ENCODE data around the gene ITFG2. TPM values are rescaled to one million over a fixed set of nuclear protein-coding genes. Genes with fewer than 3 reads are reported as not detected.

The ITFG2 gene
- total RNA-seq, 1 donor, result 19.1 TPM

DNA sequence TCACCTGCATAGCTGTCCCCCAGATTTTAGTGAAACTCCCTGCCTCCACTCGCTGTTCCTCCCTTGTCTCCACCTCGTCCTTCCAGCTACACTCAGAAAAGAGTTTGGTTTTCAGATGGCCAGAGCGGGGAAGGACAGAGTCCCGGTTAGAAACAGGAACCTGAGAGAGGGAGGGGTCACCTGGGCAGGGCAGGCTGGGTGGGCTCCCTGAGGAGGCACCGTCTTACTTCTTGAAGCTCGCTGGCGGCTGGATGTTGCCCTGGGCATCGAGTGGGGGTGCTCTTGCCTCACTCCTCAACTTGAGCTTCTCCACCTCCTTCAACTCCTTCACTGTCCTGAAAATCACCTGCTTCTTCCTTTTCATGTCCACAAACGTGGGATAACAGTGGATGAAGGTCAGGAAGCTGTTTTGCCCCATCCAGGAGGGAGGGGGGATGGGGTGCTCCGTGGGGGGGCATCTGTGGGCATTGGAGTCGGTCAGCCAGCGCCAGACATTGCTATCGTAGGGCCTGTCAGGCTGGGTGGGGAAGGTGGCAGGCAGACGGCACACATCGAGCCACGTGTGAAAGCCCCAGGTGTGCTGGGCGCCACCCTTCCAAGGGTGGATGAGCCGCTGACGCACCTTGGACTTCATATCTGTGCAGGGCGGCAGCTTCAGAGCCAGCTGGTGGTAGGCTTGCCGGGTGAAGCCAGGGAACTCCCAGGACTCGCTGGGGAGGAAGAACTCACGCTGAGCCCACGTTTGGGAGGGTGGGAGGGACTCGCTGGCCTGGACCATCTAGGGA lies 42.4 kb downstream of the ITFG2 start:
- TF ChIP-seq, protein P1, sequence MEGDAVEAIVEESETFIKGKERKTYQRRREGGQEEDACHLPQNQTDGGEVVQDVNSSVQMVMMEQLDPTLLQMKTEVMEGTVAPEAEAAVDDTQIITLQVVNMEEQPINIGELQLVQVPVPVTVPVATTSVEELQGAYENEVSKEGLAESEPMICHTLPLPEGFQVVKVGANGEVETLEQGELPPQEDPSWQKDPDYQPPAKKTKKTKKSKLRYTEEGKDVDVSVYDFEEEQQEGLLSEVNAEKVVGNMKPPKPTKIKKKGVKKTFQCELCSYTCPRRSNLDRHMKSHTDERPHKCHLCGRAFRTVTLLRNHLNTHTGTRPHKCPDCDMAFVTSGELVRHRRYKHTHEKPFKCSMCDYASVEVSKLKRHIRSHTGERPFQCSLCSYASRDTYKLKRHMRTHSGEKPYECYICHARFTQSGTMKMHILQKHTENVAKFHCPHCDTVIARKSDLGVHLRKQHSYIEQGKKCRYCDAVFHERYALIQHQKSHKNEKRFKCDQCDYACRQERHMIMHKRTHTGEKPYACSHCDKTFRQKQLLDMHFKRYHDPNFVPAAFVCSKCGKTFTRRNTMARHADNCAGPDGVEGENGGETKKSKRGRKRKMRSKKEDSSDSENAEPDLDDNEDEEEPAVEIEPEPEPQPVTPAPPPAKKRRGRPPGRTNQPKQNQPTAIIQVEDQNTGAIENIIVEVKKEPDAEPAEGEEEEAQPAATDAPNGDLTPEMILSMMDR (IDR thresholded peaks at IDR 0.05; ENCODE audit: insufficient read depth, low read length), result no peak
- H3K4me3 ChIP-seq (ENCODE audit: low read depth, low read length), result no peak overlapping the region
- no peak for DNase-seq (ENCODE audit: low read depth)

DNA sequence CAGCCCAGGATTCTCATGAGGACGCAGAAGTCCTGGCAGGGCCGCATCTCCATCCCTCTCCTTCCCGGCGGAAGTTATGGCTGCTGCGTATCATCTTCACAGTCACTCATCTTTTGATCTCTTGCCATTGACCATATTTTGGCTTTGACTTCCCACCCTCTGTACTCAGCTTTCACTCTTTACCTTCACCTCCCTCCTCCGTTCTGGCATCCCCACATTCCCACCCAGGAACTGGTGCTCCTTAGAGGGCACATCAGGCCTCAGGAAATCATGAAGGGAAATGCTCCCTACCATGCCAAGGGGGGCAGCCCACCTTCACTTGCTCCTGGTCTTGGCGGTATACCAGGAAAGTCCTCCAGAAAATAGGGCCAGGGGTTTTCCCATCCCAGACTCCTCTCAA lies 43.1 kb downstream of the ITFG2 start:
- H3K4me3 ChIP-seq (ENCODE audit: low read depth, low read length), result no peak overlapping the region
- no peak for DNase-seq (ENCODE audit: low read depth)
- TF ChIP-seq, protein P1 (IDR thresholded peaks at IDR 0.05; ENCODE audit: insufficient read depth, low read length), result no peak

DNA sequence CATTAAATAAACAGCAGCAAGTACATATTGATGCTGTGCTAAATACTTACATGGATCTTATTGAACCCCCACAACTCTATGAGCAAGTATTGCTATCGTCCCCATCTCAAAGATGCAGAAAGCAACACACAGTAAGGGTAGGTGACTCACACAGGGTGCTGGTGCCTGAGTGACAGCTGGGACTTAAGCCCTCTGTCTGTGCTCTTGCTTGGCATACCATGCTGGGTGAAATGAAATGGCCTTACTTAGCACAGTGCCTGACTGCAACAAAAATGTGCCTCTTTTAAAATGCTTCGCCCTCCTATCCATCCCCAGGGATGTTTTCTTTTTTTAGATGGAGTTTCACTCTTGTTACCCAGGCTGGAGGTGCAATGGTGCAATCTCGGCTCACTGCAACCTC lies 43.6 kb downstream of the ITFG2 start:
- no peak overlapping the region for H3K4me3 ChIP-seq (ENCODE audit: low read depth, low read length)
- no peak for DNase-seq (ENCODE audit: low read depth)
- TF ChIP-seq, protein P1 (IDR thresholded peaks at IDR 0.05; ENCODE audit: insufficient read depth, low read length), result no peak

DNA sequence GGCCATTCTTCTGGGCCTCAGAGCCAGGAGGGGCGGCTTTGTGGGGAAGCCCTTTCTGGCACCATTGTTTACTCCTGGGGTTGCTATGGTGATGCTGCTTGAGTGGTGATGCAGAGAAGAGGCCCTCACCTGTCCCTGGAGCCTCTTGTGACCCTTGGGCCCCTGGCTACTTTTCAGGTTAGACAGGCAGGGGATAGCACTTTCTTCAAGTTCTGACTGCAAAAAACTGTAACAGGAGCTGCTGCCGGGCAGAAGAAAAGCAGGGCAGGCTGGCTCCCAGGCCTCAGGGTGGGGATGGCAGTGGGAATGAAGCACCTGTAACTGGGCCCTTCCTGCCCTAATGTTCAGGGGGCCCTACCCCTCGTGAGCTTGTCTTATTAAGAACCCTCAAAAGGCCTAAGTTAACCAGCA lies 44.6 kb downstream of the ITFG2 start, which contains the start of gene TEX52:
TSS of gene TEX52 (minus strand) at position 19 of the 411 bp plus-strand sequence. CDS start at position 6, 13 bp downstream.
- DNase-seq (ENCODE audit: low read depth), result no peak
- TF ChIP-seq, protein P1 (IDR thresholded peaks at IDR 0.05; ENCODE audit: insufficient read depth, low read length), result no peak
- no peak within 1 kb of the TSS for H3K4me3 ChIP-seq (ENCODE audit: low read depth, low read length)

DNA sequence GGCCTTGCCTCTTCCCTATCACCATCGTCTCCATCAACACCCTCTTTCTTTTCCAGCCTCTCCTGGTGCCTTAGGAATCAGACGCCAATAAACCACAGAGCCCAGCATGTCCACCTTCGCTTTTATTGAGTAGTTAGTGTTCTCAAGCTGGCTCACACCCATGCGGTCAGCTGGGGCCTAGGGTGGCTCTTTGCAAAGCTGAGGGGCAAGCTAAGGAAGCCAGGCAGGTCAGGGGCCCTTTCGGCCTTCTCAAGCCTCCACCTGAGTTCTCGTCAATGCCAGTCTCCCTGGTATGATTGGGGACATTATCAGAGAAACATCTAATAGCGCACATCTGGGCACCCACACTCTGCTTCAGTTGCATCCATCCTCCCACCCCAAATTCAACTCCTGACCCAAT lies 45.1 kb downstream of the ITFG2 start:
- TF ChIP-seq, protein P1 (IDR thresholded peaks at IDR 0.05; ENCODE audit: insufficient read depth, low read length), result no peak
- no peak overlapping the region for H3K4me3 ChIP-seq (ENCODE audit: low read depth, low read length)
- no peak for DNase-seq (ENCODE audit: low read depth)

DNA sequence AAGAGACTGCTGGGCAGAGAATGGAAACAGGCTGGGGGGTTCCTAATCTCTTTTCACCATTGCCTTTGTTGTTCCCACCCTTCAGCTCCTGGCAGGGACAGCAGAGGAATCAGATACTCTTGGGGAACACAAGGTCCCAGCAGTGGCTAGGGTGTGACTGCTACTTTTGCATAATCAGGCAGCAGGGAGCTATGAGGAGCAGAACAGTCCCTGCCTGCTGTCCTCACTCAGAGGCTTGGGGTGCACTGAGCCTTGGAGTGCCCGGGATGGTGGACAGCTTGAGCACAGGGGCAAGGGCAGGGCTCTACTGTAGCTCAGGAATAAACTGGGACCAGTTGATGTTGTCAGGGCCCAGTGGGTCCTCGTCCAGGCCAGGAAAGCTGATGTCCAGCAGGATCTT lies 45.9 kb downstream of the ITFG2 start:
- TF ChIP-seq, protein P1 (IDR thresholded peaks at IDR 0.05; ENCODE audit: insufficient read depth, low read length), result no peak
- DNase-seq (ENCODE audit: low read depth), result no peak
- H3K4me3 ChIP-seq (ENCODE audit: low read depth, low read length), result no peak overlapping the region
